Hematopoietic multipotent progenitor cell treated with erythropoietin and hydrocortisone succinate and interleukin-3 and kit ligand, for 15 days (in vitro differentiated cells): Measurements from ENCODE around the gene NAB1.

ENCODE experiments used
- DNase-seq: peaks from one replicate; pipeline ENCODE4 v3.0.0-alpha.2; 2015; ENCODE audit warnings: low spot score

Gene NAB1

DNA sequence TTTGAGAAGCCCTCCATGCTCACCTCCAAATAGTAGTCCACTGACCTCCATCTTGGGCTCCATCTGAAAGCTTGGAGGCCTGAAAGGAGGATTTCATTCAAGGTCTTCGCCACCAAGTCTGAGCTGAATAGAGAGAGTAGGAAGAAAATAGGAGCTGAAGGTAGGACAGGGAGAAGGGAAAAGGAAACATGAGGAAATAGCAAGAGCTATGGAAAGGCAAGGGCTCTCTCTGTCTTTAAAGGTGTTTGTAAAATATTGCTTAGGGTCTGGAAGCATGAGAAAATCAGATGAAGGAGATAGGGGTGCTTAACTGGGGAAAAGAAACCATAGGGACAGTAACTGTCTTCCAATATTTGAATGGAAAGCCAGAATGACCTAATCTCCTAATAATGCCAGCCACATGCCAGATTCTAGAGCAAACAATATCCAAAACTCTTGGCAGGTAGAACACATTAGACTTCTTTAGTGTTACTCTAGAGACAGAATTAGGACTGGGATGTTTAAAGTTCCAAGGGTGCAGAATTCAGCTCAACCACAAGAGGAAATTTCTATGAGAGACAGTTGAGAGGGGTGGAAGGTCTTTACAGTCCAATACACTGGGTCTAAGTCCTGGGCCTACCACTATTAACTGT is 67.4 kb downstream of the NAB1 start:
- DNase-seq = no peak

GRCh38 chr2:190717306-190717705 is 68.4 kb downstream of the NAB1 start:
- no peak for DNase-seq

- DNase-seq = no peak
Measured at GRCh38 chr2:190717764-190718651, 69.1 kb downstream of the NAB1 start.

GRCh38 chr2:190718652-190719526 is 70.0 kb downstream of the NAB1 start:
- no peak for DNase-seq

DNA sequence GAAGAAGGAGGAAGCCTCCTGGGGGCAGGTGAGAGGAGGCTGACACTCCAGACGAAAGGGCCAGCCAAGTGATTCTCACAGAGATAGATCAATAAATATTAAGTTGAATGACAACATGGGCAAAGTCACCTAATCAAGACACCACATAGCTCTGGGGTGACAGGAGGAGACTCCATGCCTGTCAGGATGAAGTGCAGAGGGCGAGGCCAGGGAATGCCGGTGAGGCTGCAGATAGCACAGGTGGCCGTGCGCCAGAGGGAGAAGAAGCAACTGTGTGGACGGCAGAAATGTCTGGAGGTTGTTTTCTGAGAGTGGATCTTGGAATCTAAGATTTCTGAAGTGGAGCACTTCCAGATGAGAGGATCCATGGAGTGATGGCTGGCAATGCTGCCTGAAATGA is 71.4 kb downstream of the NAB1 start:
- no peak for DNase-seq

DNA sequence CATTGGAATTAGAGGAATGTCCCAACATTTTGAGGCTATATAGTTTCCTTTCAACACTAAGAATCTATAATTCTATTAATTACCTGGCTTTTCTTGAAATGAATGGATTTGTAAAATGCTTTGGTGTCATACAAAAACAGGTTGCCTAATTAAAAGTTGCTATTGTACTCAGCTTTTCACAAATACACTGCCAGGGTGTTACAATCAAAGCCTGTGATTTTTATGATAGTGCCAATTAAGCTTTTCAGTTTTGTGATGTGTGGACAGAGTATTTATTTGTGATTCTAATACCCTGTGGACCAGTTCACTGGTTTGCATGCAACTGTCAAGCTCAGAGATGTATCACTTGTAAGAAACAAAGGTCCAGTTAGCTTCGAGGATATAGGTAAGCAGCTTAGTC is 71.8 kb downstream of the NAB1 start:
- no peak for DNase-seq

DNA sequence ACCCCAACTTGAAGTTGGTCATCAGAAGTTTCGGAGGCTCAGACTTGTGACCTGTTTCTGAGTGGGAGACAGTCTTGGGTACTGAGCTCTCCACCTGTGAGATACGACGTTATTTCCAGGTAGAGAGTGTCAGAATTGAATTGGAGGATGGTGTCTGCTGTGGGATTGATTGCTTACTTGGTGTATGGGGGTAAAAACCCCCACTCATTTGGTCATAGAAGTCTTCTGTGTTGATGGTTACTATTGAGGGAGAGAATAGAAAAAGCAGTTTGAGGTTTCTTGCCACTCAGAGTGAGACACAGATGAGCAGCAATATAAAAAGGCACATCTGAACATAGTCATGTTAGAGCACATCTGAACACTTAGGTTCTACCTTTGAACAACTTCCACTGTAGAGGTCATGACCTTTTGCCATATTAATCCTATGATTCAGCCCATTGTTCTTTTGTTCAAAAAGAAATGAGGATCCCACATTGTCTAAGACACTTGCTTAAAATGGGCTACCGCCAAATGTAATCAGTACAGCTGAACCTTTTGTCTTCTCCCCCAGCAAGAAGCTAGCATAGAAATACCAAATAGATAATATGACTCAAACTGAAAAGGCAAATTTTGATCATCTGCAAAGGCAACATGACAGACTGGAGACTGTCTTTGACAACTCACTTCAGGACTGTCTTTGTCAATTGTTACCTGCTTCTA is 73.3 kb downstream of the NAB1 start:
- DNase-seq = no peak

DNA sequence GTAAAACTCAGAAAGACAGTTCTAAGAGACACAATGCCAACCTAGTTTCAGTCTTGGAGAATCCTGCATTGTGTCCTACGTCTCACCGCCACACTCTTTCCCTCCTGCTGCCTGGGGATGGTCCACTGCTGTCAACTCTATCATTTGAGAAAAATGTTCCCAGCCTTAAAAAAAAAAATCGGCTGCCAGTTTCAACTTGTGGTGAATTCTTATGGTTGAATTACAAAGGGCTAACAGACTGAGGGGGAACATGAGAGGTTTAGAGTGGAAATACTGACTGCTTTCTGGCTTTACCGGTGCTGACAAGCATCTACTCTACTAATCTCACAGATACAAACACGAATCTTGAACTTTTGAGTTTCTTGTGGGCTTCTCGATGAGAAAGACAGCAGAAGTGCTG is 74.0 kb downstream of the NAB1 start:
- DNase-seq = no peak

DNA sequence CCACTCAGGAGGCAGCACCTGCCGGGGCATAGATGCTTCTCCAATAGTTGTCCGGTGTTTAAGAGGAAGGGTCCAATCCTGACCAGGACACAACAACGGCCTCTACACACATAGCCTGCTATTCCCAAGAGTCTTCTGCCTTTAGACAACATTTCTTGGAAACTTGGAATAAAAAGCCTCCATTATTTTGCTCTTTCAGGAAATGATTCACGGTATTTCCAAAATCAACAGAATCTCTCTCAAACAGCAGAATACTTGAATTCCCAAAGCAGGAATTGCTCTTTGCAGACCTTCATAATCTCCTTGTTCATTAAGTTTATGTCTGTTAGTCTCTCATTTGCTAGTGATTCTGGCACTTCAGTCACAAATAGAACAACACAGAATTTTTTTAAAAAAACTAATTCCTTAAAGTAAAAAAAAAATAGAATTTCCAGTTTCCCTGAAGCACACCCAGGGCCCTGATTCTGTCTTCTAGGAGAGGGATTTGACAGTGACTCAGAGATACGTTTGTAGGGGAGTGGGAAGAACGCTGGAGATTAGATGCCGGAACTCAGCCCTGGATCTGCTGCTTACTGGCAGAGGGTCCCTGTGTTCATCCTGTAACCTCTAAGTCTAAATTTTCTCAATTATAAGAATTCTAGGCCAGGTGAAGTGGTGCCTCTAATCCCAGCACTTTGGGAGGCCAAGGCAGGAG is 74.7 kb downstream of the NAB1 start:
- DNase-seq = no peak

DNA sequence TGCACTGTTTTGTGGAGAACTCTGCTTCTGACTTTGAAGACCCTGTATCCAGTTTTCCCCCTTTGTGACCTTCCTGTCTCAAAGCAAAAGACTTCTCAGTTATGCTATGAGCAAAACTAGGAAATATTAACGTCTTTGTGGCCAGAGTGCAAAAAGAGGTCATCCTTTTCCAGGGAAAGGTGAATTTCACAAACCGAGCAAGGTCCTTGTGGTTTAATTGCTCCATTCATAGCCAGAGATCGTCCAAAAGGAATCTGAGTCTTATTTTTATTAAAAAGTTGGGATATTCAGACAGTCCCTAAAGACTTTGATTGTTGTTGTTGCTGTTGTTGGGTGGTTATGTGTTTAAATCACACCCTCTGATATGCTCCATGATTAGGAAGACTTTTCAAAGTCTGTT is 77.4 kb downstream of the NAB1 start:
- no peak for DNase-seq

- DNase-seq = no peak
Measured at GRCh38 chr2:190736355-190736754, 87.5 kb downstream of the NAB1 start.

DNA sequence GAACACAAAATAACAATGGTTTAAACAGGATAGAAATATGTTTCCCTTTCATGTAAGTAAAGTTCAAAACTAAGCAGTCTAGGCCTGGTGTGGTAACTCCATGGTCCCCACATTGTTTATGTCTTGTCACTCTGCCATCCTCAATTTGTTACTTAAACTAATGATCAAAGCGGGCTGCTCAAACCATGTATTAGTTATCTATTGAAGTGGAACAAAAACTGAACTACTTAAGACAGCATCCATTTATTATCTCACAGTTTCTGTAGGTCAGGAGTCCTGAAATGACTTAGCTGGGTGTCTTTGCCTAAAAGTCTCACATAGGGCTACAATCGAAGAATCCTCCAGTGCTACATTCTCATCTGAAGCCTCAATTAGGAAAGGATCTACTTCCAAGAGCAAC is 91.6 kb downstream of the NAB1 start:
- DNase-seq = no peak
